GM08714 (cell line): ENCODE measurements around the gene BAG2.
A peak's percentile ranks its signal among the peaks of the same experiment; 100 is the strongest.

Source experiments
- H3K4me3 ChIP-seq: fragments of 200-500 bp; sonication (Bioruptor generic); 2 replicates; pipeline ENCODE4 v1.5.1; 2014; ENCODE audit warnings: mild to moderate bottlenecking, low read length, inconsistent platforms
- ZNF274 ChIP-seq: IDR thresholded peaks from 2 replicates; pipeline ENCODE4 v1.6.1; 2012; ENCODE audit warnings: mild to moderate bottlenecking, low read depth, low read length

BAG2 gene

GRCh38 chr6:57198926-57199636, 27.0 kb downstream of the BAG2 start:
- TF ChIP-seq ZNF274, result no peak
- H3K4me3 ChIP-seq, result no peak overlapping the region

- H3K4me3 ChIP-seq, result no peak overlapping the region
- TF ChIP-seq ZNF274, result no peak
Measured at GRCh38 chr6:57201718-57202117, 29.6 kb downstream of the BAG2 start.

GRCh38 chr6:57205550-57206328, 33.6 kb downstream of the BAG2 start:
- H3K4me3 ChIP-seq, result no peak overlapping the region
- no peak for TF ChIP-seq ZNF274

GRCh38 chr6:57207141-57207540, 35.0 kb downstream of the BAG2 start:
- H3K4me3 ChIP-seq, result no peak overlapping the region
- TF ChIP-seq ZNF274, result no peak

GRCh38 chr6:57207872-57208271, 35.7 kb downstream of the BAG2 start:
- no peak for TF ChIP-seq ZNF274
- no peak overlapping the region for H3K4me3 ChIP-seq

GRCh38 chr6:57209030-57209429, 36.9 kb downstream of the BAG2 start:
- no peak for TF ChIP-seq ZNF274

GRCh38 chr6:57210060-57210459, 37.9 kb downstream of the BAG2 start:
- TF ChIP-seq ZNF274, result no peak
- H3K4me3 ChIP-seq, result no peak overlapping the region

More at GRCh38 chr6:57209030-57209429, 36.9 kb downstream of the BAG2 start:
- H3K4me3 ChIP-seq, result no peak overlapping the region

GRCh38 chr6:57215260-57215659, 43.1 kb downstream of the BAG2 start:
- no peak overlapping the region for H3K4me3 ChIP-seq
- no peak for TF ChIP-seq ZNF274

- no peak for TF ChIP-seq ZNF274
- H3K4me3 ChIP-seq, result no peak overlapping the region
Measured at GRCh38 chr6:57216235-57217101, 44.3 kb downstream of the BAG2 start.

- H3K4me3 ChIP-seq, result no peak overlapping the region
- no peak for TF ChIP-seq ZNF274
Measured at GRCh38 chr6:57217270-57217669, 45.1 kb downstream of the BAG2 start.

- no peak for TF ChIP-seq ZNF274
- no peak overlapping the region; the same call in 1 of the 2 replicates for H3K4me3 ChIP-seq
Measured at GRCh38 chr6:57220083-57220703, 48.1 kb downstream of the BAG2 start.

- TF ChIP-seq ZNF274, result no peak
- H3K4me3 ChIP-seq, result peak overlapping the region; percentile 88
Measured at GRCh38 chr6:57221191-57221935, 49.2 kb downstream of the BAG2 start.
